B cell (primary cell): ENCODE measurements around the gene KIF17.

Experiments
- EZH2 ChIP-seq: IDR thresholded peaks from 2 replicates; pipeline ENCODE4 v1.6.1; 2012; ENCODE audit warnings: borderline replicate concordance, low read depth, mild to moderate bottlenecking, moderate library complexity, low read length; ENCODE audit not compliant: insufficient read depth, poor library complexity, severe bottlenecking
- TF ChIP-seq, protein P1 (sequence below): fragments of 200-600 bp; IDR thresholded peaks from one replicate; pipeline ENCODE4 v1.8.0; 2022; ENCODE audit warnings: antibody characterized with exemption, mild to moderate bottlenecking

DNA sequence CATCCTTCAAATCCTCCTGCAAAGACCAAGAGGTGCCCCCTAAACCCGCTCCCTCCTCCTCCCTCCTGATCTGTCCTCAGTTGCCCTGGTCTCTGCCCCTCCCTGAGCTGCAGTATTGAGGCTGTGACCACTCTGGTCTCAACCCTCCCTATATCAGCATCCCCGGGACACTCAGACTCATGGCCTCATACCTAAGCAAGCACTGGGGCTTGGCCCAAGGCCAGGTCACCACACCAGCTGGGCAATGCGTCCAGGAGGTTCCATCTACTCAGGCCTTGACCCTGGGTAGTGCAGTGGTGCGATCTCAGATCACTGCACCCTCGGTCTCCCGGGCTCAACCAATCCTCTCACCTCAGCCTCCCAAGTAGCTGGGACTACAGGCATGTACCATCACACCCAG is 9.8 kb downstream of the KIF17 start:
- TF ChIP-seq, protein P1, sequence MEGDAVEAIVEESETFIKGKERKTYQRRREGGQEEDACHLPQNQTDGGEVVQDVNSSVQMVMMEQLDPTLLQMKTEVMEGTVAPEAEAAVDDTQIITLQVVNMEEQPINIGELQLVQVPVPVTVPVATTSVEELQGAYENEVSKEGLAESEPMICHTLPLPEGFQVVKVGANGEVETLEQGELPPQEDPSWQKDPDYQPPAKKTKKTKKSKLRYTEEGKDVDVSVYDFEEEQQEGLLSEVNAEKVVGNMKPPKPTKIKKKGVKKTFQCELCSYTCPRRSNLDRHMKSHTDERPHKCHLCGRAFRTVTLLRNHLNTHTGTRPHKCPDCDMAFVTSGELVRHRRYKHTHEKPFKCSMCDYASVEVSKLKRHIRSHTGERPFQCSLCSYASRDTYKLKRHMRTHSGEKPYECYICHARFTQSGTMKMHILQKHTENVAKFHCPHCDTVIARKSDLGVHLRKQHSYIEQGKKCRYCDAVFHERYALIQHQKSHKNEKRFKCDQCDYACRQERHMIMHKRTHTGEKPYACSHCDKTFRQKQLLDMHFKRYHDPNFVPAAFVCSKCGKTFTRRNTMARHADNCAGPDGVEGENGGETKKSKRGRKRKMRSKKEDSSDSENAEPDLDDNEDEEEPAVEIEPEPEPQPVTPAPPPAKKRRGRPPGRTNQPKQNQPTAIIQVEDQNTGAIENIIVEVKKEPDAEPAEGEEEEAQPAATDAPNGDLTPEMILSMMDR, result no peak
- no peak for TF ChIP-seq EZH2
